ENCODE data around the gene THAP8.

- TF ChIP-seq EZH2phosphoT487 (IDR thresholded peaks at IDR 0.05; ENCODE audit: borderline replicate concordance, low read length), result no peak
- TF ChIP-seq EZH2 (IDR thresholded peaks at IDR 0.05; ENCODE audit: low read length, unreplicated experiment), result no peak
Measured at GRCh38 chr19:35995048-35995993, 58.8 kb downstream of the THAP8 start, which contains the start of gene SDHAF1.

Measured in PC-3 (cell line).